HG03139 (cell line): Measurements from ENCODE around the gene LHX3.
"Not testable (repeated sequence)": the region's sequence is repeated elsewhere in the genome, so short reads cannot be mapped to it uniquely, and the experiment has no call there.

Source experiments
- ATAC-seq: cut with Tn5 transposase; IDR thresholded peaks from one replicate; pipeline ENCODE4 v1.9.1; 2021; ENCODE audit not compliant: unreplicated experiment

The LHX3 gene

GRCh38 chr9:136242248-136242647, 37.3 kb upstream of the LHX3 start:
- ATAC-seq = no peak

- ATAC-seq = no peak
These were observed 36.6 kb upstream of the LHX3 start for GRCh38 chr9:136241542-136241941.

GRCh38 chr9:136240941-136241340, 36.0 kb upstream of the LHX3 start:
- no peak for ATAC-seq

- ATAC-seq = no peak
These were observed 35.0 kb upstream of the LHX3 start for GRCh38 chr9:136239983-136240330.

GRCh38 chr9:136239135-136239982, 34.4 kb upstream of the LHX3 start:
- no peak for ATAC-seq

- ATAC-seq = no peak
These were observed 33.4 kb upstream of the LHX3 start for GRCh38 chr9:136238342-136238732.

GRCh38 chr9:136237486-136238341, 32.8 kb upstream of the LHX3 start:
- no peak for ATAC-seq

GRCh38 chr9:136236471-136237410, 31.8 kb upstream of the LHX3 start:
- ATAC-seq = not testable (repeated sequence)

- no peak for ATAC-seq
These were observed 31.0 kb upstream of the LHX3 start for GRCh38 chr9:136235709-136236455.

- no peak for ATAC-seq
These were observed 30.2 kb upstream of the LHX3 start for GRCh38 chr9:136235171-136235570.

GRCh38 chr9:136234597-136234996, 29.7 kb upstream of the LHX3 start:
- ATAC-seq = no peak

GRCh38 chr9:136233868-136234267, 28.9 kb upstream of the LHX3 start:
- no peak for ATAC-seq

- no peak for ATAC-seq
These were observed 28.5 kb upstream of the LHX3 start for GRCh38 chr9:136233411-136233810.

- ATAC-seq = no peak
These were observed 28.0 kb upstream of the LHX3 start for GRCh38 chr9:136232969-136233368.

GRCh38 chr9:136231478-136232297, 26.8 kb upstream of the LHX3 start:
- ATAC-seq = no peak

GRCh38 chr9:136230773-136231172, 25.8 kb upstream of the LHX3 start:
- no peak for ATAC-seq

GRCh38 chr9:136230365-136230764, 25.4 kb upstream of the LHX3 start:
- no peak for ATAC-seq

GRCh38 chr9:136229096-136230065, 24.5 kb upstream of the LHX3 start:
- no peak for ATAC-seq
